ENCODE measurements around the gene SPINT3.
A peak's percentile ranks its signal among the peaks of the same experiment; 100 is the strongest.

Gene SPINT3

GRCh38 chr20:45515147-45515913, at the start of gene SPINT3:
TSS of gene SPINT3 (minus strand) at chr20:45515622. CDS start at chr20:45515608, 14 bp downstream.
- DNase-seq (ENCODE audit: low read depth): peak; percentile 61
- no peak for TF ChIP-seq CTCF (IDR thresholded peaks at IDR 0.05; ENCODE audit: control insufficient read depth, extremely low read depth, insufficient read depth)
- no peak within 1 kb of the TSS for H3K4me3 ChIP-seq (ENCODE audit: low read depth, low read length)

GRCh38 chr20:45564760-45565276, 49.4 kb upstream of the SPINT3 start:
- TF ChIP-seq CTCF (IDR thresholded peaks at IDR 0.05; ENCODE audit: control insufficient read depth, extremely low read depth, insufficient read depth): no peak
- no peak for DNase-seq (ENCODE audit: low read depth)
- no peak overlapping the region for H3K4me3 ChIP-seq (ENCODE audit: low read depth, low read length)

- H3K4me3 ChIP-seq (ENCODE audit: low read depth, low read length): no peak overlapping the region
- no peak for TF ChIP-seq CTCF (IDR thresholded peaks at IDR 0.05; ENCODE audit: control insufficient read depth, extremely low read depth, insufficient read depth)
- no peak for DNase-seq (ENCODE audit: low read depth)
These were observed 39.8 kb upstream of the SPINT3 start for GRCh38 chr20:45555198-45555597.

GRCh38 chr20:45552456-45552855, 37.0 kb upstream of the SPINT3 start:
- no peak overlapping the region for H3K4me3 ChIP-seq (ENCODE audit: low read depth, low read length)
- TF ChIP-seq CTCF (IDR thresholded peaks at IDR 0.05; ENCODE audit: control insufficient read depth, extremely low read depth, insufficient read depth): no peak
- DNase-seq (ENCODE audit: low read depth): no peak

GRCh38 chr20:45550765-45551164, 35.3 kb upstream of the SPINT3 start:
- no peak overlapping the region for H3K4me3 ChIP-seq (ENCODE audit: low read depth, low read length)
- no peak for DNase-seq (ENCODE audit: low read depth)
- TF ChIP-seq CTCF (IDR thresholded peaks at IDR 0.05; ENCODE audit: control insufficient read depth, extremely low read depth, insufficient read depth): no peak

- no peak for TF ChIP-seq CTCF (IDR thresholded peaks at IDR 0.05; ENCODE audit: control insufficient read depth, extremely low read depth, insufficient read depth)
- DNase-seq (ENCODE audit: low read depth): no peak
- no peak overlapping the region for H3K4me3 ChIP-seq (ENCODE audit: low read depth, low read length)
These were observed 33.0 kb upstream of the SPINT3 start for GRCh38 chr20:45548410-45548809.

Measured in LNCaP clone FGC (cell line).